H1 (cell line): ENCODE measurements around the gene ITGA8. TPM values are rescaled to one million over a fixed set of nuclear protein-coding genes. Genes with fewer than 3 reads are reported as not detected.
"Not testable (repeated sequence)": the region's sequence is repeated elsewhere in the genome, so short reads cannot be mapped to it uniquely, and the experiment has no call there.

Experiments used
- CTCF ChIA-PET: fragments of 300-600 bp; sonication (Branson Sonifier 250); formaldehyde crosslinking; loops from one replicate; lab custom pipeline; 2021; ENCODE audit not compliant: partially characterized antibody; lab: Charles Lee
- POLR2A ChIA-PET: fragments of 300-600 bp; sonication (Branson Sonifier 250); formaldehyde crosslinking; loops from one replicate; lab custom pipeline; 2021; ENCODE audit warnings: inconsistent platforms; ENCODE audit not compliant: partially characterized antibody; lab: Charles Lee
- DNase-seq, 2 experiments: peaks; one replicate each; pipeline versions ENCODE4 v3.0.0 to v3.0.0-alpha.2; 2010 to 2022; ENCODE audit warnings: low spot score in 2 of 2, low read depth in 1 of 2, mixed read lengths in 1 of 2
- FAIRE-seq: peaks from 2 replicates; lab custom pipeline; 2011; peaks lifted over from hg19 to GRCh38; lab: Jason Lieb, UNC
- H2AFZ ChIP-seq: 2 replicates; pipeline ENCODE4 v1.8.1; 2012; ENCODE audit warnings: low read length, inconsistent platforms
- H2AK5ac ChIP-seq: 2 replicates; pipeline ENCODE4 v1.6.1; 2013; ENCODE audit warnings: low read depth, low read length
- H2BK120ac ChIP-seq: replicated peaks from 2 replicates; pipeline ENCODE3; 2013; ENCODE audit warnings: low read depth, low read length, inconsistent platforms
- H2BK12ac ChIP-seq: 2 replicates; pipeline ENCODE4 v1.6.1; 2013; ENCODE audit warnings: low read depth, low read length
- H2BK15ac ChIP-seq: 2 replicates; pipeline ENCODE4 v1.6.1; 2013; ENCODE audit warnings: low read length
- H2BK20ac ChIP-seq: 2 replicates; pipeline ENCODE4 v1.6.1; 2013; ENCODE audit warnings: low read length
- H2BK5ac ChIP-seq: 2 replicates; pipeline ENCODE4 v1.6.1; 2013; ENCODE audit warnings: low read depth, low read length
- H3K14ac ChIP-seq: 2 replicates; pipeline ENCODE4 v1.6.1; 2013; ENCODE audit warnings: inconsistent platforms; ENCODE audit not compliant: insufficient read length
- H3K18ac ChIP-seq: 2 replicates; pipeline ENCODE4 v1.6.1; 2013; ENCODE audit warnings: low read length; ENCODE audit errors: extremely low read depth
- H3K23ac ChIP-seq: 2 replicates; pipeline ENCODE4 v1.6.1; 2013; ENCODE audit warnings: inconsistent platforms; ENCODE audit not compliant: insufficient read length
- H3K23me2 ChIP-seq: 2 replicates; pipeline ENCODE4 v1.6.1; 2013; ENCODE audit warnings: low read depth, low read length
- H3K27ac ChIP-seq: 2 replicates; pipeline ENCODE4 v1.6.1; 2011; ENCODE audit warnings: low read depth, low read length, inconsistent platforms
- H3K27me3 ChIP-seq, 4 experiments: replicated peaks in 1 of 4; 1 replicate in 1 of 4; 2 replicates in 3 of 4; pipeline versions ENCODE4 v1.6.1 to v1.8.1; 2011 to 2013; ENCODE audit warnings: low read length in 3 of 4, mild to moderate bottlenecking in 3 of 4, inconsistent platforms in 2 of 4, mixed read lengths in 2 of 4, moderate library complexity in 1 of 4; ENCODE audit not compliant: control insufficient read depth in 3 of 4, insufficient read depth in 3 of 4; ENCODE audit errors: extremely low read depth in 1 of 4
- H3K36me3 ChIP-seq, 4 experiments: 2 replicates each; pipeline versions ENCODE4 v1.6.1 to v1.8.1; 2011 to 2013; ENCODE audit warnings: mild to moderate bottlenecking in 4 of 4, low read length in 3 of 4, moderate library complexity in 2 of 4, control low read depth in 1 of 4, inconsistent platforms in 1 of 4; ENCODE audit not compliant: insufficient read depth in 4 of 4, control insufficient read depth in 2 of 4
- H3K4ac ChIP-seq: replicated peaks from 2 replicates; pipeline ENCODE3; 2013; ENCODE audit warnings: low read length, low read depth, mixed read lengths, inconsistent platforms; ENCODE audit not compliant: insufficient read length
- H3K4me1 ChIP-seq, 4 experiments: replicated peaks in 1 of 4; 1 replicate in 1 of 4; 2 replicates in 3 of 4; pipeline versions ENCODE4 v1.6.1 to v1.8.1; 2011 to 2013; ENCODE audit warnings: low read length in 3 of 4, inconsistent platforms in 2 of 4, mixed read lengths in 1 of 4; ENCODE audit not compliant: insufficient read depth in 4 of 4, control insufficient read depth in 3 of 4
- H3K4me2 ChIP-seq, 2 experiments: 2 replicates each; pipeline versions ENCODE4 v1.6.1 to v1.8.1; 2011 to 2013; ENCODE audit warnings: low read depth in 2 of 2, low read length in 2 of 2, control low read depth in 1 of 2, inconsistent platforms in 1 of 2, mild to moderate bottlenecking in 1 of 2; ENCODE audit not compliant: insufficient read depth in 1 of 2
- H3K4me3 ChIP-seq, 4 experiments: fragments of 200-600, 300-600 bp in 1 of 4; sonication (generic), shearing (Covaris generic), sonication (Bioruptor Twin) in 1 of 4; 2 replicates each; pipeline versions ENCODE4 v1.5.1 to v1.8.1; 2011 to 2016; ENCODE audit warnings: low read length in 4 of 4, low read depth in 3 of 4, control low read depth in 2 of 4, inconsistent platforms in 2 of 4, mild to moderate bottlenecking in 2 of 4, mixed read lengths in 1 of 4, moderate library complexity in 1 of 4; ENCODE audit not compliant: insufficient read depth in 2 of 4; ENCODE audit errors: extremely low read depth in 1 of 4
- H3K56ac ChIP-seq: replicated peaks from 2 replicates; pipeline ENCODE3; 2013; ENCODE audit warnings: low read depth, mild to moderate bottlenecking, mixed read lengths, low read length, inconsistent platforms; ENCODE audit not compliant: insufficient read length
- H3K79me1 ChIP-seq: 2 replicates; pipeline ENCODE4 v1.6.1; 2013; ENCODE audit warnings: low read depth, low read length, control low read depth
- H3K79me2 ChIP-seq, 2 experiments: 2 replicates each; pipeline versions ENCODE4 v1.6.1 to v1.8.1; 2012 to 2013; ENCODE audit warnings: low read length in 2 of 2, mild to moderate bottlenecking in 2 of 2, inconsistent platforms in 1 of 2; ENCODE audit not compliant: insufficient read depth in 2 of 2, control insufficient read depth in 1 of 2
- H3K9ac ChIP-seq, 4 experiments: replicated peaks in 1 of 4; 1 replicate in 1 of 4; 2 replicates in 3 of 4; pipeline versions ENCODE4 v1.6.1 to v1.8.1; 2011 to 2013; ENCODE audit warnings: low read depth in 3 of 4, low read length in 3 of 4, control low read depth in 2 of 4, mild to moderate bottlenecking in 2 of 4, moderate library complexity in 2 of 4, inconsistent platforms in 1 of 4; ENCODE audit errors: extremely low read depth in 1 of 4
- H3K9me3 ChIP-seq, 2 experiments: 2 replicates each; pipeline versions ENCODE4 v1.6.1 to v1.8.1; 2012 to 2013; ENCODE audit warnings: mild to moderate bottlenecking in 2 of 2, moderate library complexity in 2 of 2, control low read depth in 1 of 2, inconsistent platforms in 1 of 2, low read depth in 1 of 2, low read length in 1 of 2, mixed read lengths in 1 of 2; ENCODE audit not compliant: insufficient read depth in 2 of 2
- H4K20me1 ChIP-seq, 2 experiments: replicated peaks in 1 of 2; 2 replicates each; pipeline versions ENCODE3 to v1.8.1; 2011 to 2013; ENCODE audit warnings: inconsistent platforms in 2 of 2, low read length in 2 of 2, mild to moderate bottlenecking in 1 of 2; ENCODE audit not compliant: insufficient read depth in 2 of 2, control insufficient read depth in 1 of 2
- H4K5ac ChIP-seq: 2 replicates; pipeline ENCODE4 v1.6.1; 2013; ENCODE audit warnings: low read length, low read depth, mixed read lengths, inconsistent platforms; ENCODE audit not compliant: insufficient read length
- H4K8ac ChIP-seq: 2 replicates; pipeline ENCODE4 v1.8.0; 2013; ENCODE audit warnings: mild to moderate bottlenecking, moderate library complexity, low read length, inconsistent platforms; ENCODE audit not compliant: insufficient read depth; ENCODE audit errors: extremely low read depth
- H4K91ac ChIP-seq: replicated peaks from 2 replicates; pipeline ENCODE3; 2013; ENCODE audit warnings: low read length, mixed read lengths, inconsistent platforms; ENCODE audit not compliant: insufficient read length
- BRCA1 ChIP-seq: IDR thresholded peaks from 2 replicates; pipeline ENCODE4 v1.6.1; 2012; ENCODE audit warnings: low read depth, low read length, improper control_type of control experiment
- WGBS, 2 experiments: shearing (Covaris generic) in 1 of 2; methylation state at CpG; one replicate each; pipeline versions ENCODE4 v1.1.6 to v1.1.7; 2013 to 2015; ENCODE audit warnings: low lambda C conversion rate in 2 of 2, mixed read lengths in 2 of 2, inconsistent platforms in 1 of 2, low coverage in 1 of 2, missing lambda C conversion rate in 1 of 2; ENCODE audit not compliant: insufficient replicate concordance in 2 of 2, insufficient coverage in 1 of 2, insufficient read length in 1 of 2; ENCODE audit errors: extremely low coverage in 1 of 2, missing lambda C conversion rate in 1 of 2; 5-methylcytosine and 5-hydroxymethylcytosine counted together
- polyA plus RNA-seq, 7 experiments: library from polyadenylated mRNA; depleted of rRNA in 3 of 7; stranded (reverse) in 5 of 7; unstranded in 2 of 7; fragments of >200 nt in 5 of 7; fragments of 200-250 nt in 2 of 7; gene quantifications; 1 replicate in 5 of 7; 2 replicates in 1 of 7; 4 replicates in 1 of 7; pipeline versions ENCODE4 v1.2.1 to v1.2.3, GENCODE V29; 2011 to 2013; ENCODE audit warnings: missing spikeins in 2 of 7, mixed read lengths in 2 of 7
- total RNA-seq: library from RNA; stranded (reverse); fragmentation: NEBNext Ultra II Directional; extraction: Animal tissue kit (Norgen Biotek cat#: 25700); gene quantifications from 2 replicates; pipeline ENCODE4 v1.2.1, GENCODE V29; 2021

The ITGA8 gene
- total and polyA plus RNA-seq, 2 of the 8 experiments (the other 6 are each of a cell fraction or from before 2014, with no cell fraction given), result not detected

GRCh38 chr10:15763006-15763405 is 43.3 kb upstream of the ITGA8 start (continued):
- TF ChIP-seq BRCA1, result no peak
- TF ChIP-seq, all 59 proteins: peak for 0

- H2BK120ac ChIP-seq, H2AFZ ChIP-seq, H3K56ac ChIP-seq, H3K27me3 ChIP-seq, CTCF ChIA-PET, H3K36me3 ChIP-seq, H3K18ac ChIP-seq, H3K9me3 ChIP-seq, H3K79me1 ChIP-seq, H3K9ac ChIP-seq, H4K8ac ChIP-seq, H3K14ac ChIP-seq, H3K27ac ChIP-seq, H3K4ac ChIP-seq, DNase-seq, H3K4me1 ChIP-seq, H4K91ac ChIP-seq, FAIRE-seq, H4K20me1 ChIP-seq, H2BK5ac ChIP-seq, H2BK15ac ChIP-seq, H3K23ac ChIP-seq, H2BK20ac ChIP-seq, H4K5ac ChIP-seq, POLR2A ChIA-PET, H2AK5ac ChIP-seq, H2BK12ac ChIP-seq, H3K4me3 ChIP-seq, H3K4me2 ChIP-seq, H3K79me2 ChIP-seq, H3K23me2 ChIP-seq: not testable (repeated sequence)
- 88% methylated on average over 6 of the region's 6 CpGs; no CpG with 5 or more reads in 1 of the 2 experiments for WGBS, 2 experiments
Observed at GRCh38 chr10:15762239-15762638, 42.5 kb upstream of the ITGA8 start.
